Heart left ventricle (tissue), 16 donors: ENCODE data around the gene DAZAP1. TPM values are rescaled to one million over a fixed set of nuclear protein-coding genes. Genes with fewer than 3 reads are reported as not detected.
"Not testable (repeated sequence)": the region's sequence is repeated elsewhere in the genome, so short reads cannot be mapped to it uniquely, and the experiment has no call there.

Experiments
- ATAC-seq, 4 donors: fragments of 200-7000 bp; cut with Tn5 transposase; one replicate each; pipeline ENCODE4 v1.9.1; 2020 to 2022; ENCODE audit warnings: moderate library complexity in 4 of 4, mild to moderate bottlenecking in 3 of 4, moderate number of reproducible peaks in 1 of 4
- DNase-seq, 5 donors: peaks; one replicate each; pipeline ENCODE4 v3.0.0-alpha.2; 2020
- H3K27ac ChIP-seq, 12 donors: fragments of 200-600 bp; sonication (generic) in 4 of 12; one replicate each; pipeline versions ENCODE4 v1.5.0 to v1.8.0; 2016 to 2022; ENCODE audit warnings: mild to moderate bottlenecking in 2 of 12
- H3K27me3 ChIP-seq, 9 donors: fragments of 200-600 bp; sonication (generic) in 2 of 9; one replicate each; pipeline versions ENCODE4 v1.5.1 to v1.8.0; 2016 to 2022; ENCODE audit warnings: mild to moderate bottlenecking in 3 of 9
- H3K36me3 ChIP-seq, 9 donors: fragments of 200-600 bp; sonication (generic) in 2 of 9; one replicate each; pipeline versions ENCODE4 v1.5.0 to v1.8.0; 2018 to 2022; ENCODE audit warnings: mild to moderate bottlenecking in 2 of 9
- H3K4me1 ChIP-seq, 12 donors: fragments of 200-600 bp; sonication (generic) in 4 of 12; one replicate each; pipeline versions ENCODE4 v1.5.0 to v1.8.0; 2016 to 2022; ENCODE audit warnings: mild to moderate bottlenecking in 3 of 12
- H3K4me3 ChIP-seq, 12 donors: fragments of 200-600 bp; sonication (generic) in 4 of 12; one replicate each; pipeline versions ENCODE4 v1.5.0 to v1.8.0; 2017 to 2022; ENCODE audit warnings: mild to moderate bottlenecking in 9 of 12, moderate library complexity in 4 of 12
- H3K9me3 ChIP-seq, 12 donors: fragments of 200-600 bp; sonication (generic) in 4 of 12; one replicate each; pipeline versions ENCODE4 v1.5.0 to v1.8.0; 2016 to 2022; ENCODE audit warnings: mild to moderate bottlenecking in 1 of 12
- POLR2A ChIP-seq, 2 donors: fragments of 450-650 bp; IDR thresholded peaks; one replicate each; pipeline ENCODE4 v1.6.1; 2017; ENCODE audit warnings: antibody characterized with exemption in 2 of 2, mild to moderate bottlenecking in 2 of 2, moderate library complexity in 2 of 2
- WGBS, 4 donors: extraction: QIAGEN DNeasy Blood & Tissue Kit in 2 of 4; methylation state at CpG; one replicate each; pipeline versions ENCODE4 v1.1.5 to v1.1.7; 2013 to 2018; 5-methylcytosine and 5-hydroxymethylcytosine counted together
- intact Hi-C, 10 donors: fragments of 100-400 bp; cut with DNase I; formaldehyde crosslinking; loops; one replicate each; pipeline versions ENCODE4 v1.11.1 to v1.14.2; 2022
- polyA plus RNA-seq, 2 donors: library from polyadenylated mRNA; stranded (reverse); fragments of 200-250 nt; gene quantifications; one replicate each; pipeline ENCODE4 v1.2.3, GENCODE V29; 2013
- total RNA-seq, 9 donors: library from RNA; depleted of rRNA in 2 of 9; stranded (reverse); fragments of >200 nt in 2 of 9; fragmentation: NEBNext Ultra II Directional in 3 of 9; extraction: Animal tissue kit (Norgen Biotek cat#: 25700) in 3 of 9; gene quantifications; one replicate each; pipeline versions ENCODE4 v1.1.0 to v1.2.4, GENCODE V29; 2016 to 2023
- TF ChIP-seq, protein P1 (sequence below), 12 donors: fragments of 200-600 bp; sonication (generic) in 4 of 12; IDR thresholded peaks; one replicate each; pipeline versions ENCODE4 v1.5.0 to v1.8.0; 2018 to 2022; ENCODE audit warnings: antibody characterized with exemption in 12 of 12, mild to moderate bottlenecking in 5 of 12
- donor health status: ischemic (EF 13 %, LVEDD 7.1; RV severe dilation, severe dysfunction).
- donor health status: healthy with polysubstance abuse.
- donor health status: DM: no; HTN: yes; CAD: no.
- donor health status: DM: no; HTN: no; CAD: no.
- donor health status: ischemic (EF 25% LVEDD 6.9; RV normal size, moderate dysfunction).
- donor health status: ischemic (EF 25% LVEDD 5.7; RV mildly dilated, moderate dysfunction).
- donor health status: healthy.
- donor health status: DM: yes; HTN: yes; CAD: no.
- donor health status: ischemic (EF 35%, LVEDD 5.7; RV mildly dilated, moderate dysfunction).
- donor health status: nonischemic (EF 11% LVEDD 7.7; RV severe dilation, severe dysfunction).
- donor health status: DM: yes; HTN: yes; CAD: no.
- donor health status: PGD.
- donor health status: ischemic (EF 29% LVEDD 5.4; RV normal size, mild dysfunction).
- donor health status: nonischemic (EF 23%, LVEDD 6.1; RV moderate dilation, normal function).

DAZAP1 gene
- total and polyA plus RNA-seq, 11 donors = 36.8 to 128 (median 78.5) TPM

DNA sequence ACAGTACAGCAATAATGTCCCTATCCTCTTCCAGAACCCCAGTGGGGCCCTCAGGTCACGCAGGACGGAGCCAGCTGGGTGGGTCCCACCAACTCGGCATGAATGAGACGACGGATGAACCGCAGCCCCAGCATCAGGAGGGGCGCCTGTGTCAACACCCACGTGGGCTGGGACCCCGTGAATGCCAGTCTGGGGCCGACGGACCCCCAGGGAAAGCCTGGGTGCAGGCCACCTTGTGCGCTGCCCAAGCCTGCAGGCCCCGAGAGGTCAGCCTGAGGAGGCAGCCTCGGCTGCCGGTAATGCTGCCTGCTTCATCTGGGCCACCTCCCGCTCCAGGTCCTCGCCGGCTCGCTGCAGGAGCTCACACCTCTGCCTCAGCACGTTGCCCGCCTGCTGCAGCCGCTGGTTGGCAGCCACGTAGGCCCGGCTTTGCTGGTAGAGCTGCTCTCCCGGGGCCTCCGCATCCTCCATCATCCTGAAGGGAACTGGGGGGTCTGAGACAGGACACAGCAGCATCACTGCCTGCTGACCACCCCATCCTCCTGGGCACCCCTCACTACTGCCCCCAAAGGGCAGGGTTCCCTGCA, 67.5 kb downstream of the DAZAP1 start:
- no peak for ATAC-seq
- H3K4me1 ChIP-seq = peaks cover 12 to 61% (median 45%) of the 10 kb centered on the region in 12 donors
- 89 to 94% (median 92%) methylated on average over 24 to 26 of the region's 26 CpGs for WGBS, 4 donors
- H3K27ac ChIP-seq = peak overlapping the region in 6 of 12 donors; percentile 23 to 60 (median 49)
- intact Hi-C loops = no loop called here
- H3K9me3 ChIP-seq = no peaks in the 10 kb centered on the region
- H3K36me3 ChIP-seq = peaks cover 0 to 33% (median 3%) of the 10 kb centered on the region in 9 donors
- peaks cover 1 to 38% (median 26%) of the 10 kb centered on the region in 9 donors for H3K27me3 ChIP-seq
- H3K4me3 ChIP-seq = no peak overlapping the region
- no peak for TF ChIP-seq POLR2A (IDR thresholded peaks at IDR 0.05)
- TF ChIP-seq, protein P1, sequence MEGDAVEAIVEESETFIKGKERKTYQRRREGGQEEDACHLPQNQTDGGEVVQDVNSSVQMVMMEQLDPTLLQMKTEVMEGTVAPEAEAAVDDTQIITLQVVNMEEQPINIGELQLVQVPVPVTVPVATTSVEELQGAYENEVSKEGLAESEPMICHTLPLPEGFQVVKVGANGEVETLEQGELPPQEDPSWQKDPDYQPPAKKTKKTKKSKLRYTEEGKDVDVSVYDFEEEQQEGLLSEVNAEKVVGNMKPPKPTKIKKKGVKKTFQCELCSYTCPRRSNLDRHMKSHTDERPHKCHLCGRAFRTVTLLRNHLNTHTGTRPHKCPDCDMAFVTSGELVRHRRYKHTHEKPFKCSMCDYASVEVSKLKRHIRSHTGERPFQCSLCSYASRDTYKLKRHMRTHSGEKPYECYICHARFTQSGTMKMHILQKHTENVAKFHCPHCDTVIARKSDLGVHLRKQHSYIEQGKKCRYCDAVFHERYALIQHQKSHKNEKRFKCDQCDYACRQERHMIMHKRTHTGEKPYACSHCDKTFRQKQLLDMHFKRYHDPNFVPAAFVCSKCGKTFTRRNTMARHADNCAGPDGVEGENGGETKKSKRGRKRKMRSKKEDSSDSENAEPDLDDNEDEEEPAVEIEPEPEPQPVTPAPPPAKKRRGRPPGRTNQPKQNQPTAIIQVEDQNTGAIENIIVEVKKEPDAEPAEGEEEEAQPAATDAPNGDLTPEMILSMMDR (IDR thresholded peaks at IDR 0.05) = no peak
- DNase-seq = peak in 4 of 5 donors; percentile 10 to 53 (median 14)

DNA sequence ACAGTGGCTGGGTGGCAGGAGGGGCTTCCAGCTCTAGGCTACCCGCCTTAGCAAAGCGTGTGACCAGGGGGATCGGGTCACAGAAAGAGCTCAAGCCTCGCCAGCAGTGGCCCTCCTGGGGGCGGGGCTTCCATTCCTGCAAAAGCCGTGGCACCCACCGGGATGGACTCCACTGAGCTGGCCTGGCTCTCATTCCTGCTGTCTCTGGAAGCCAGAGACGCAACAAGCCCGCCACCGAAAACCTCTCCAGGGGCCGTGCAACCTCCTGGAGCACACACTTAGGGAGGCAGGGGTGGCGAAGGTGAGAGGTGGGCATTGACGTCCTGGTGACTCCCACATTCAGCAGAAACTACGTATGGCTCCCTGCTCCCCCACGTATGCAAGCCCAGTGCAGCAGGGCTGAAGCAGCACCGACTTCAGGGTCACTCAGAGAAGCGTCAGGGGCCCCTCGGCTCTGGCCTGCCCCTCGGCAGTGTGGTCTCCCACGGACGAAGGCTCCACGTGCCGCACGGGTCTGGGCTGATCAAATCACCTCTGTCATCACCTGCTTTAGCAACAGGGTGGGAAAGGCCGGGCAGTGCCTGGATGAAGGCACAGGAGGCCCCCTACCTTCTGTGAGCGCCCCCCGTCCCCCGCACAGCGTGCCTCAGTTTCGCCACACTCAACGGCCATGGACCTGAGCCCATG, 68.5 kb downstream of the DAZAP1 start:
- H3K9me3 ChIP-seq = no peaks in the 10 kb centered on the region
- intact Hi-C loops = no loop called here
- DNase-seq = peak in 1 of 5 donors; percentile 56
- 90 to 95% (median 91%) methylated on average over 14 to 31 of the region's 31 CpGs for WGBS, 4 donors
- no peak overlapping the region for H3K4me3 ChIP-seq
- H3K27ac ChIP-seq = no peak overlapping the region
- ATAC-seq = no peak
- H3K36me3 ChIP-seq = peaks cover 0 to 33% (median 3%) of the 10 kb centered on the region in 9 donors
- no peak for TF ChIP-seq POLR2A (IDR thresholded peaks at IDR 0.05)
- TF ChIP-seq, protein P1 (IDR thresholded peaks at IDR 0.05) = no peak
- H3K27me3 ChIP-seq = peaks cover 0 to 27% (median 16%) of the 10 kb centered on the region in 9 donors
- peaks cover 3 to 51% (median 35%) of the 10 kb centered on the region in 12 donors for H3K4me1 ChIP-seq

DNA sequence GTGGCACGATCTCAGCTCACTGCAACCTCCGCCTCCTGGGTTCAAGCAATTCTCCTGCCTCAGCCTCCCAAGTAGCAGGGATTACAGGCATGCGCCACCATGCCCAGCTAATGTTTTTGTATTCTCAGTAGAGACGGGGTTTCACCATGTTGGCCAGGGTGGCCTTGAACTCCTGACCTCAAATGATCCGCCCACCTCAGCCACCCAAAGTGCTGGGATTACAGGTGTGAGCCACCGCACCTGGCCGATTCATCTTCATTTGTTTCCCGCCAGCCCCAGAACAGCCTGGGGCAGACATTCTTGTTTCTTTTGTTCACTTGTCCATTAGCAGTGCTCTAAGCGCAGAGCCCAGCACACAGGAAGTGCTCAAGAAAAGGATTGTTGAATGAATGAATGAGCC, 69.7 kb downstream of the DAZAP1 start:
- H3K27ac ChIP-seq, H3K4me3 ChIP-seq, ATAC-seq, H3K9me3 ChIP-seq, DNase-seq, intact Hi-C loops: not testable (repeated sequence)
- WGBS, 4 donors = 93 to 97% (median 95%) methylated on average over 9 of the region's 9 CpGs
- Histone ChIP-seq H3K27me3 (peaks cover 0 to 16% (median 6%) of the 10 kb centered on the region in 9 donors), H3K4me1 (peaks cover 0 to 41% (median 28%) of the 10 kb centered on the region in 12 donors), H3K36me3 (peaks cover 0 to 33% (median 3%) of the 10 kb centered on the region in 9 donors)

DNA sequence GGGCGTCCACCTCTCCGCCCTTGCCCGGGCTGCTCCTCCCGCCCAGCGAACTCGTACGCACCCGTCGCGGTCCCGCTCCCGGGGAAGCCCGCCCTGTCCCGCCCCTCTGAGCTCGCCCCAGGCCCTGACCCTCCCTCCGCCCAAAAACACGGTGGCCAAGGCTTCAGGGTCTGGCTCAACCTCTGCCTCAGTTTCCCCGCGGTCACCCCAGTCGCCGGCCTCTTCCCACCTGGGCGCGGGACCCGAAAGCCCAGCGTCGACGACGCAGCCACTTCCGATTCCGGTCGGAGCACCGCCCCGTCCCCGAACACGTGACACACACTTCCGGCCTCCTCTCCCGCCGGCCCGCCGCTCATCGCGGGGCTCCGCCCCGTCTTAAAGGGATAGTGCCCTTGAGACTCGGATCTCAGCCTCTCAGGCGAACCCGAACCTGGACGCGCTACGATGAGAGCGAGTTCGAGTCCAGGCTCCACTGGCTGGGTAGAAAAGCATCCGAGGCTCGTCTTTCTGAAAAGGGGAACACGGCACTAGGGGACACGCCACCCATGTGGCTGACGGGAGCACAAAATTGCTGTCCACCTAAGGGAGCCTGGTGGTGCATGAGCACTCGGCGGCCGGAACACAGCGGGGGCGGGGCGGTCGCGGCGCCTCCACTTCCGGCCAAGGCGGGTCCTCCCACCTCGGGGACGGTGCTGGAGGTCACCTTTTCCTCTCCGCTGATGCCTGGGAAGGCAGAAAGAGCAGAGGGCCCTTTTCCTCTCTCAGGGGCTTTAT, 71.7 kb downstream of the DAZAP1 start, which contains the start of gene C19orf25:
C19orf25 (minus strand) TSS at position 282 of the 774 bp plus-strand sequence. CDS start 312 bp downstream, outside the sequence.
- 0 to 1% (median 0%) methylated on average over 37 to 71 of the region's 71 CpGs for WGBS, 4 donors

More for the DNA sequence above, 71.7 kb downstream of the DAZAP1 start, which contains the start of gene C19orf25:
- DNase-seq (peak; percentile 94 to 98 (median 96)), ATAC-seq (peak; percentile 94 to 98 (median 96))
- peaks cover 0 to 30% (median 23%) of the 10 kb centered on the region in 12 donors for H3K4me1 ChIP-seq
- no peaks in the 10 kb centered on the region for H3K9me3 ChIP-seq
- intact Hi-C loops = loop anchor here in 1 of 10 donors (1.0 kb wide), 1 partner anchor 11 kb away; the partner anchor contains the start of gene PCSK4
- H3K4me3 ChIP-seq = peak within 1 kb of the TSS; percentile 80 to 99 (median 94)
- H3K27ac ChIP-seq = peak within 1 kb of the TSS; percentile 27 to 82 (median 70)
- peak in 1 of 2 donors; percentile 77 for TF ChIP-seq POLR2A (IDR thresholded peaks at IDR 0.05)
- TF ChIP-seq, protein P1 (IDR thresholded peaks at IDR 0.05) = no peak
- no peaks in the 10 kb centered on the region for H3K27me3 ChIP-seq
- H3K36me3 ChIP-seq = peaks cover 0 to 33% (median 3%) of the 10 kb centered on the region in 9 donors
